Measurements from ENCODE around the gene FAM174C.

The FAM174C gene

DNA sequence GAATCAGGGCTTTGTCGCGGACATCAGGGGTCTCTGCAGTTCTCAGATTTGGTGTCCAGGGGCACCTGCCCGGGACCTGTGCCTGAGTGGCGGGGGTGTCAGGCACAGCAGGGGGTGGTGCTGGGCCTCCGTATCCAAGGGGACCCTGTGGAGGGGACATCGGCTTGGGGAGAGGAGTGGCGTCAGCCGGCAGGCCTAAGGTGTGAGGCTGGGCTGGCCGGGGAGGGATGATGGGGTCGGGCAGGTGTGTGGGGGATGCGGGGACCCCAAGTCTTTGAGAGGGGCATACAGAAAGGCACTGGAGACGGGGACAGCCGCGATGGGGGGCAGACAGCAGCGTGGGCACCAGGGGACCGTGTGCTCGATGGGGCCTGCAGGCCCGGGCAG lies 12.9 kb downstream of the FAM174C start:
- no peak overlapping the region for H3K4me3 ChIP-seq (ENCODE audit: low read depth, low read length)
- H3K9me3 ChIP-seq (ENCODE audit: control insufficient read depth, low read length): no peaks in the 10 kb centered on the region
- H3K27me3 ChIP-seq (ENCODE audit: control insufficient read depth, insufficient read depth, low read length): no peaks in the 10 kb centered on the region
- H2AFZ ChIP-seq: no peak overlapping the region
- no peaks in the 10 kb centered on the region for H3K36me3 ChIP-seq (ENCODE audit: control insufficient read depth, insufficient read depth, low read length)
- no peak overlapping the region for H3K9ac ChIP-seq
- no peak overlapping the region for H3K27ac ChIP-seq
- H3K4me1 ChIP-seq: peaks cover 3% of the 10 kb centered on the region
- no peaks in the 10 kb centered on the region for H3K79me2 ChIP-seq
- TF ChIP-seq, protein P1, sequence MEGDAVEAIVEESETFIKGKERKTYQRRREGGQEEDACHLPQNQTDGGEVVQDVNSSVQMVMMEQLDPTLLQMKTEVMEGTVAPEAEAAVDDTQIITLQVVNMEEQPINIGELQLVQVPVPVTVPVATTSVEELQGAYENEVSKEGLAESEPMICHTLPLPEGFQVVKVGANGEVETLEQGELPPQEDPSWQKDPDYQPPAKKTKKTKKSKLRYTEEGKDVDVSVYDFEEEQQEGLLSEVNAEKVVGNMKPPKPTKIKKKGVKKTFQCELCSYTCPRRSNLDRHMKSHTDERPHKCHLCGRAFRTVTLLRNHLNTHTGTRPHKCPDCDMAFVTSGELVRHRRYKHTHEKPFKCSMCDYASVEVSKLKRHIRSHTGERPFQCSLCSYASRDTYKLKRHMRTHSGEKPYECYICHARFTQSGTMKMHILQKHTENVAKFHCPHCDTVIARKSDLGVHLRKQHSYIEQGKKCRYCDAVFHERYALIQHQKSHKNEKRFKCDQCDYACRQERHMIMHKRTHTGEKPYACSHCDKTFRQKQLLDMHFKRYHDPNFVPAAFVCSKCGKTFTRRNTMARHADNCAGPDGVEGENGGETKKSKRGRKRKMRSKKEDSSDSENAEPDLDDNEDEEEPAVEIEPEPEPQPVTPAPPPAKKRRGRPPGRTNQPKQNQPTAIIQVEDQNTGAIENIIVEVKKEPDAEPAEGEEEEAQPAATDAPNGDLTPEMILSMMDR (IDR thresholded peaks at IDR 0.05): no peak
- H3K4me2 ChIP-seq (ENCODE audit: low read length): peak overlapping the region; percentile 44

DNA sequence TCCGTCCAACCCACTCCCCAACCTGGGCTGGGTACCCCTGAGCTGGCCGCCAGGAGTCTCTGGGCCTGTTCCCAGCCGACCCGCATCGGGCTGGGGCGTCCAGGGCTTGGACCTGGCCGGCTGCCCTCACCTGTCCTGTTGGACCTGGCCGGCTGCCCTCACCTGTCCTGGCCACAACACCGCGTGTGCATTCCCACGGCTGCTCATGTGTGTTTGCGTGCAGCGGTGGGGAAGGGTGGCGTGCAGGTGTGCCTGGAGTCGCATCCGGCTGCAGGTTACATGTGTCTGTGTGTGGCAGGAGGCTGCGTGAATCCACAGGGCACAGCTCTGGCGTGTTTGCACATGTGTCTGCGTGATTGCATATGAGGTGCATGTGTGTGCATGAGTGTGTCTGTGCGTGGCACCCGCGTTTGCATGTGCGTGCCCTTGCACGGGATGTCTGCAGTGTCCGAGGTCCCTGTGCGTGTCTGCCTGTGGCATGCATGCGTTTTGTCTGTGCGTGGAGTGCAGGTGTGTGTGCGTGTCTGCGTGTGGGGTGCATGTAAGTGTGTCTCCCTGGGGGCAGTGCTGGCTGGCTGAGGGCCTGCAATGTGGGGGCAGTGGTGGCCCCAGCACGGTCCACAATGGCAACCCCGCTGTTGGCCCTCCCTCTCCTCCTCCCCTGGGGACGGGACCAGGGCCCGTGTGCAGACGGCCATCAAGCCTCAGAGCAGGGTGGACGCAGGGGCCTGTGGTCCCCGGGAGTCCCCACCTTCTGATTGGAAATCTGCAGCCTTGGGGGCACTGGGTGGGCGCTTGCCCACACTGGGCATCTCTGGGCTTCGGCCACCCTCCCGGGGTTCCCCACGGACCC lies 13.7 kb downstream of the FAM174C start:
- no peaks in the 10 kb centered on the region for H3K27me3 ChIP-seq (ENCODE audit: control insufficient read depth, insufficient read depth, low read length)
- H2AFZ ChIP-seq: no peak overlapping the region
- no peaks in the 10 kb centered on the region for H3K79me2 ChIP-seq
- no peaks in the 10 kb centered on the region for H3K9me3 ChIP-seq (ENCODE audit: control insufficient read depth, low read length)
- no peak overlapping the region for H3K4me3 ChIP-seq (ENCODE audit: low read depth, low read length)
- no peaks in the 10 kb centered on the region for H3K36me3 ChIP-seq (ENCODE audit: control insufficient read depth, insufficient read depth, low read length)
- peaks cover 3% of the 10 kb centered on the region for H3K4me1 ChIP-seq
- TF ChIP-seq, protein P1 (IDR thresholded peaks at IDR 0.05): no peak
- H3K27ac ChIP-seq: no peak overlapping the region
- no peak overlapping the region for H3K9ac ChIP-seq
- H3K4me2 ChIP-seq (ENCODE audit: low read length): peak overlapping the region; percentile 6

DNA sequence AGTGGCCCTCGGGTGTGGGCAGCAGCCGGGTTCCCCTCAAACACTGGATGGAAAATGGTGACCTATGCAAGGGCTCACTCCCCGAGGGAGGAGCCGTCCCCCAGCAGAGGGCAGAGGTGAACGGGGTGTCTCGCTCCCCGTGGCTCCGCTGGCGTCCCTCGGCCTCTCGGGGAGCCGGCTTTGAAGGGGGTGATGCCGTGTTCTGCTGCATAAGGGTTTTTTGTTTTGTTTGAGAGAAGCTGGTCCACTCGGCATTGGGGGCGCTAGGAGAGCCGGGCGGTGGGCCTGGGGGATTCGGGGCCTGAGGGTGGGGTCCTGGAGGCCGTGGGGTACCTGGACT lies 14.3 kb downstream of the FAM174C start:
- Histone ChIP-seq H3K79me2 (no peaks in the 10 kb centered on the region), H3K4me2 (ENCODE audit: low read length) (no peak overlapping the region), H3K27me3 (ENCODE audit: control insufficient read depth, insufficient read depth, low read length) (no peaks in the 10 kb centered on the region), H3K4me3 (ENCODE audit: low read depth, low read length) (no peak overlapping the region), H3K27ac (no peak overlapping the region), H3K9me3 (ENCODE audit: control insufficient read depth, low read length) (no peaks in the 10 kb centered on the region), H2AFZ (no peak overlapping the region), H3K4me1 (peaks cover 3% of the 10 kb centered on the region), H3K36me3 (ENCODE audit: control insufficient read depth, insufficient read depth, low read length) (no peaks in the 10 kb centered on the region), H3K9ac (no peak overlapping the region)
- TF ChIP-seq, protein P1 (IDR thresholded peaks at IDR 0.05): no peak

DNA sequence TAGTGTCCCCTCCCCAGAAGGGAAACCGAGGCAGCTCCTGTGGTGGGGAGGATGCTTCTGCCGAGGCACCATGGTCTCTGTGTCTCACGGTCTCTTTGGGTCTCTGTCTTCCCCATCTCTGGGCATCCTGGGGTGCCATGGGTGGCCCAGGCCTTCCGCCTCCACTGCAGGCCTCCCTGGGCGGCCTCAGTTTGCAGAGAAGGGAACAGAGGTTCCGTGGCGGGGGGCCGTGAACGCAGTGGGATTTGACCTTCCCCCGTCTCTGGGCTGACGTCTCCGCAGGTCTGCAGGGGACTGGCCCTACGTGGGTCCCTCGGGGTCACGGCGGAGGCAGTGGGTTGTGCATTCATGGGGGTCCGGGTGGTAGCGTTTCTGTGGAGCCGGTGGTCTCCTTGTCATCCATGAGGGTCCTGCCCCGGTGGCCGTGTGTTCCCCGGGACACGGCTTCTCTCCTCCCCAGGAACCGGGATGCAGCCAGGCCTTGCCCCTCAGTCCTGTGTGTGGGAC lies 14.9 kb downstream of the FAM174C start:
- no peaks in the 10 kb centered on the region for H3K27me3 ChIP-seq (ENCODE audit: control insufficient read depth, insufficient read depth, low read length)
- no peaks in the 10 kb centered on the region for H3K9me3 ChIP-seq (ENCODE audit: control insufficient read depth, low read length)
- H3K4me2 ChIP-seq (ENCODE audit: low read length): no peak overlapping the region
- TF ChIP-seq, protein P1 (IDR thresholded peaks at IDR 0.05): no peak
- H3K9ac ChIP-seq: no peak overlapping the region
- H3K4me3 ChIP-seq (ENCODE audit: low read depth, low read length): no peak overlapping the region
- peaks cover 3% of the 10 kb centered on the region for H3K4me1 ChIP-seq
- H3K36me3 ChIP-seq (ENCODE audit: control insufficient read depth, insufficient read depth, low read length): no peaks in the 10 kb centered on the region
- no peaks in the 10 kb centered on the region for H3K79me2 ChIP-seq
- H3K27ac ChIP-seq: no peak overlapping the region
- H2AFZ ChIP-seq: no peak overlapping the region
